Nephron (organoid): Measurements from ENCODE around the gene FAM184B.

ENCODE experiments used
- H3K27ac Mint-ChIP-seq, 3 experiments: 2 replicates each; pipeline ENCODE4 v1.8.0; 2020; ENCODE audit warnings: mixed read lengths in 3 of 3, mild to moderate bottlenecking in 2 of 3, moderate library complexity in 1 of 3
- H3K27me3 Mint-ChIP-seq: 2 replicates; pipeline ENCODE4 v1.8.0; 2021; ENCODE audit warnings: low read depth, mild to moderate bottlenecking, moderate library complexity, mixed read lengths
- H3K36me3 Mint-ChIP-seq: 2 replicates; pipeline ENCODE4 v1.8.0; 2020; ENCODE audit warnings: low read depth, mixed read lengths
- H3K4me1 Mint-ChIP-seq: 2 replicates; pipeline ENCODE4 v1.8.0; 2020; ENCODE audit warnings: mixed read lengths
- H3K4me3 Mint-ChIP-seq, 3 experiments: 2 replicates each; pipeline ENCODE4 v1.8.0; 2020; ENCODE audit warnings: mild to moderate bottlenecking in 3 of 3, mixed read lengths in 3 of 3, moderate library complexity in 2 of 3
- H3K9me3 Mint-ChIP-seq: 2 replicates; pipeline ENCODE4 v1.8.0; 2020; ENCODE audit warnings: mixed read lengths
- TF ChIP-seq, protein P1 (sequence below), 3 experiments: fragments of 200-600 bp; sonication (generic); IDR thresholded peaks; one replicate each; pipeline ENCODE4 v1.5.0; 2021; ENCODE audit warnings: antibody characterized with exemption in 3 of 3; ENCODE audit not compliant: unreplicated experiment in 3 of 3

Gene FAM184B

DNA sequence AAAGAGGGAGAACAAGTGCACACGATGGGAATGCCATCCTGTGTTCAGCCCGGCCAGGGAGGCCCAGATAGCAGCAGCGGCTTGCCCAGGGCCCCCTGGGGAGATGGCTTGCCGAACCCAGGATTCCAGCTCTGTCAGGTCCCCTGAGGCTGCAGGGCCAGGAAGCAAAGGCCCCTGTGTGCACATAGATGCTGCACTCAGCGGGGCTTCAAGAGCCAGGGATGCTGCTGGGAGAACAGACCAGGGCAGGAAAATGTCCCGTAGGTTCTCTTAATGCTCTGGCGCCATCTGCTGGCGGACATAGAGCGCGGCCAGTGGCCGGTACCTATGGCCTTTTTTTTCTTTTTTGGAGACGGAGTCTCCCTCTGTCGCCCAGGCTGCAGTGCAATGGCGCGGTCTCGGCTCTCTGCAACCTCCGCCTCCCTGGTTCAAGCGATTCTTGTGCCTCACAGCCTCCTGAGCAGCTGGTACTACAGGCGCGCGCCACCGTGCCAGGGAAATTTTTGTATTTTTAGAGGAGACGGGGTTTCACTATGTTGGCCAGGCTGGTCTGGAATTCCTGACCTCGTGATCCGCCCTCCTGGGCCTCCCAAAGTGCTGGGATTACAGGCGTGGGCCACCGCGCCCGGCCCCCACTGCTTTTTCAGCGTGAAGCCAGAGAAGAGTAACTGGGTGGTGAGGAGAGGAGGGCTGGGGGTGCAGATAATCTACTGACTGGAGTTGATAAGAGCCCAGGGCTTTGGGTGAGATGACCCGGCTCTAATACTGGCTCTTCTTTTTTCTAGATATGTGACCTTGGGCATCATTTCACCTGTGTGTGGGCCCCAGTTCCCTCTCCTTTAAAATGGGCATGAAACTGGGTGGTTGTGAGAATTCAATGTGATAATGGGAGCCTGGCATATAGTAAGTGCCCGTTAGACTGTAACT is 144.5 kb downstream of the FAM184B start:
- no peaks in the 10 kb centered on the region for H3K9me3 Mint-ChIP-seq
- no peaks in the 10 kb centered on the region for H3K4me1 Mint-ChIP-seq
- H3K4me3 Mint-ChIP-seq = no peak overlapping the region
- H3K36me3 Mint-ChIP-seq = peaks cover 37% of the 10 kb centered on the region
- TF ChIP-seq, protein P1, sequence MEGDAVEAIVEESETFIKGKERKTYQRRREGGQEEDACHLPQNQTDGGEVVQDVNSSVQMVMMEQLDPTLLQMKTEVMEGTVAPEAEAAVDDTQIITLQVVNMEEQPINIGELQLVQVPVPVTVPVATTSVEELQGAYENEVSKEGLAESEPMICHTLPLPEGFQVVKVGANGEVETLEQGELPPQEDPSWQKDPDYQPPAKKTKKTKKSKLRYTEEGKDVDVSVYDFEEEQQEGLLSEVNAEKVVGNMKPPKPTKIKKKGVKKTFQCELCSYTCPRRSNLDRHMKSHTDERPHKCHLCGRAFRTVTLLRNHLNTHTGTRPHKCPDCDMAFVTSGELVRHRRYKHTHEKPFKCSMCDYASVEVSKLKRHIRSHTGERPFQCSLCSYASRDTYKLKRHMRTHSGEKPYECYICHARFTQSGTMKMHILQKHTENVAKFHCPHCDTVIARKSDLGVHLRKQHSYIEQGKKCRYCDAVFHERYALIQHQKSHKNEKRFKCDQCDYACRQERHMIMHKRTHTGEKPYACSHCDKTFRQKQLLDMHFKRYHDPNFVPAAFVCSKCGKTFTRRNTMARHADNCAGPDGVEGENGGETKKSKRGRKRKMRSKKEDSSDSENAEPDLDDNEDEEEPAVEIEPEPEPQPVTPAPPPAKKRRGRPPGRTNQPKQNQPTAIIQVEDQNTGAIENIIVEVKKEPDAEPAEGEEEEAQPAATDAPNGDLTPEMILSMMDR (IDR thresholded peaks at IDR 0.05; ENCODE audit: unreplicated experiment in 3 of 3) = peak; percentile 80 to 88 (median 84)
- no peak overlapping the region for H3K27ac Mint-ChIP-seq
- no peaks in the 10 kb centered on the region for H3K27me3 Mint-ChIP-seq

DNA sequence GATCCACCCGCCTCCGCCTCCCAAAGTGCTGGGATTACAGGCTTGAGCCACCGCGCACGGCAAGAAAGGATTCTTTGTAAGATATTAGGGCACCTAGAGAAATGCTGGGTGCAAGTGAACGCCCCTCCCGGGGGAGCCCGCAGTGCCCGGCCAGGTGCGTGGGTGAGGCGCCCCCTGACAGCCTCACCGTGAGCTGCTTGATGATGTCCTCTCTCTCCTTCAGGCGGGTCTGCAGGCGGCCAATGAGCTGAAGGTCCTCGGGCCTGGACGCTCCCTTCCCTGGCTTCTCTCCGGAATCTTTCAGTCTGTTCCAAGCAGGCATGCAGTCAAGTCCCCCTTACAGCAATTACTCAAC is 145.1 kb downstream of the FAM184B start:
- H3K36me3 Mint-ChIP-seq = peaks cover 41% of the 10 kb centered on the region
- H3K27me3 Mint-ChIP-seq = no peaks in the 10 kb centered on the region
- H3K27ac Mint-ChIP-seq = no peak overlapping the region

DNA sequence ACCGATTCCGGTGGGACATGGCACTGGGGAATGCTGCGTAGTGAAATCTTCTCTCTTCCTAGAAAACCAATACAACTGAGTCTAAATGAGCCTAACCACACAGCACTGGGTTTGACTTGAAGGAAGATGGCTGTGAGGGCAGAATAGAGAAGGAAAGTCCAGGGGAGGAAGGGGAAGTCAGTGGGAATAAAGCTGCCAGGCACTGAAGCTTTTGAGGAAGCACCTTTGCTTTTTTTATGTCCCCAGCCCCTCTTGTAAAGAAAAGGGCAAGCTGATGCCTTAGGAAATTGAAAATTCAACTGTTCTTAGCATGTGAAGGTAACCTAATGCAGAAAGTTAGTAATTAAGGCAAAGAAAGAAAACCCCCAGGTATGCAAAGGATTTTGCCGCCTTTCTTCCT is 146.4 kb downstream of the FAM184B start:
- no peaks in the 10 kb centered on the region for H3K9me3 Mint-ChIP-seq
- TF ChIP-seq, protein P1 (IDR thresholded peaks at IDR 0.05; ENCODE audit: unreplicated experiment in 3 of 3) = no peak
- no peaks in the 10 kb centered on the region for H3K4me1 Mint-ChIP-seq
- no peak overlapping the region for H3K4me3 Mint-ChIP-seq
- no peaks in the 10 kb centered on the region for H3K27me3 Mint-ChIP-seq
- H3K27ac Mint-ChIP-seq = no peak overlapping the region
- peaks cover 44% of the 10 kb centered on the region for H3K36me3 Mint-ChIP-seq

More for the DNA sequence above, 145.1 kb downstream of the FAM184B start:
- Mint-ChIP-seq H3K4me1 (no peaks in the 10 kb centered on the region), H3K4me3 (no peak overlapping the region), H3K9me3 (no peaks in the 10 kb centered on the region)
- TF ChIP-seq, protein P1 (IDR thresholded peaks at IDR 0.05; ENCODE audit: unreplicated experiment in 3 of 3) = no peak

DNA sequence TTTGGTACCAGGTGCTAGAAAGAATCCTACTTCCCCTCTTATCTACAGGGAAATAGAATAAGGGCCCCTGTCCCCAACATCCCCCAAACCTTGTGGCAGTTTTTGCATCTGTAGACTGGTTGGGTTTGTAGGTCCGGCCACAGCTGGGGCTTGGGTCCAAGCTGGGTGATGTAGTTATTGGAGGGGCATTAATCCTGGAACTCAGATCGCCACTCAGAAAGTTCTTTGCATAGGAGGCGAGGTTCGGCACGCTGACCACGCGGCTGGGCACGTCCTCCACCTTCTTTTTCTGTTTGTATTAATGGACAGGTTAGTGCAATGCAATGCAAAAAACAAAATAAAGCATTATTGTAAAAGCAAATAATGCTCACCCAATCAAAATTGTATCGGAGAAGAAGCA is 147.8 kb downstream of the FAM184B start:
- H3K4me1 Mint-ChIP-seq = no peaks in the 10 kb centered on the region
- H3K27ac Mint-ChIP-seq = no peak overlapping the region

DNA sequence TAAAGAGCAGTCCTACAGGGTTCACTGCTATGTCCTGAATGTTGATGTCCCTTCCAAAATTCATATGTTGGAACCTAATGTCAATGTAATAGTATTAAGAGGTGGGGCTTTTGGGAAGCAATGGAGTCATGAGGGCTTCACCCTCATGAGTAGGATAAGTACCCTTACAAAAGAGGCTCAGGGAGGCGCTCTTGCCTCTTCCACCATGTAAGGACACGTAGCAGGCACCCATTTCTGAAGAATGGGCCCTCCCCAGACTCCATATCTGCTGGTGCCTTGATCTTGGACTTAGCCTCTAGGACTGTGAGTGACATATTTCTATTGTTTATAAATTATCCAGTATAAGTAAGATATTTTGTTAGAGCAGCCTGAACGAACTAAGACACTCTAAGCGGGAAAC is 151.2 kb downstream of the FAM184B start:
- Mint-ChIP-seq H3K27ac (no peak overlapping the region), H3K27me3 (no peaks in the 10 kb centered on the region), H3K4me1 (no peaks in the 10 kb centered on the region), H3K9me3 (no peaks in the 10 kb centered on the region), H3K36me3 (peaks cover 84% of the 10 kb centered on the region), H3K4me3 (no peak overlapping the region)
- TF ChIP-seq, protein P1 (IDR thresholded peaks at IDR 0.05; ENCODE audit: unreplicated experiment in 3 of 3) = no peak

More for the DNA sequence above, 147.8 kb downstream of the FAM184B start:
- peaks cover 55% of the 10 kb centered on the region for H3K36me3 Mint-ChIP-seq
- no peaks in the 10 kb centered on the region for H3K27me3 Mint-ChIP-seq
- H3K9me3 Mint-ChIP-seq = no peaks in the 10 kb centered on the region
- H3K4me3 Mint-ChIP-seq = no peak overlapping the region
- TF ChIP-seq, protein P1 (IDR thresholded peaks at IDR 0.05; ENCODE audit: unreplicated experiment in 3 of 3) = no peak

DNA sequence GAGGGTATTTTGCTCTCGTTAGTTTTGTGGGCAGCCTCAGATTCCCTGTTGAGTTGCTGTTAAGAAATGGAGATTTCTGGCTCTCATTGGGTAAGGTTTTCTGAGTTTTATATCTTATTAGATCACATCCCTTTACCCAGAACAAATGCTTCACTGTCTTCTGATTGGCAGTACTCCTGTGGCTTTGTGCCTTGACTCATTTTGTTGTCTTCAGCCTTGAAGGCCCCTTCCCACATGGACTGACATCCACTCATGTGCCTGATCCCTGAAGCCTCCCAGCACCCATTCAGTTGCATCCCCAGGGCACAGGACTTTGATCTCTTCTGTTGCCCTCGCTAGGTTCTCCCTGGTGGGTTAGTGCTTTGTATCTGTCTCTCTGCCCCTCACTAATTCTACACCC is 156.6 kb downstream of the FAM184B start:
- TF ChIP-seq, protein P1 (IDR thresholded peaks at IDR 0.05; ENCODE audit: unreplicated experiment in 3 of 3) = no peak
- Mint-ChIP-seq H3K9me3 (no peaks in the 10 kb centered on the region), H3K27ac (no peak overlapping the region), H3K36me3 (peaks cover 85% of the 10 kb centered on the region), H3K4me3 (no peak overlapping the region), H3K27me3 (no peaks in the 10 kb centered on the region), H3K4me1 (no peaks in the 10 kb centered on the region)
